Heart right ventricle (tissue), 16 donors: ENCODE results near the gene SCLT1. TPM values are rescaled to one million over a fixed set of nuclear protein-coding genes. Genes with fewer than 3 reads are reported as not detected.

Experiments used
- ATAC-seq, 8 donors: fragments of 200-7000 bp; cut with Tn5 transposase; one replicate each; pipeline ENCODE4 v1.9.1; 2020; ENCODE audit warnings: mild to moderate bottlenecking in 8 of 8, moderate library complexity in 8 of 8, moderate number of reproducible peaks in 1 of 8
- DNase-seq, 2 donors: peaks; one replicate each; pipeline ENCODE4 v3.0.0-alpha.2; 2020
- H3K27ac ChIP-seq, 10 donors: fragments of 200-600 bp; sonication (generic) in 2 of 10; one replicate each; pipeline versions ENCODE4 v1.5.0 to v1.8.0; 2020 to 2022; ENCODE audit warnings: mild to moderate bottlenecking in 3 of 10
- H3K27me3 ChIP-seq, 7 donors: fragments of 200-600 bp; one replicate each; pipeline ENCODE4 v1.8.0; 2021 to 2022; ENCODE audit warnings: mild to moderate bottlenecking in 2 of 7
- H3K36me3 ChIP-seq, 9 donors: fragments of 200-600 bp; sonication (generic) in 1 of 9; one replicate each; pipeline versions ENCODE4 v1.5.0 to v1.8.0; 2020 to 2022; ENCODE audit warnings: mild to moderate bottlenecking in 2 of 9
- H3K4me1 ChIP-seq, 9 donors: fragments of 200-600 bp; sonication (generic) in 1 of 9; one replicate each; pipeline versions ENCODE4 v1.5.0 to v1.8.0; 2020 to 2022; ENCODE audit warnings: mild to moderate bottlenecking in 4 of 9
- H3K4me3 ChIP-seq, 10 donors: fragments of 200-600 bp; sonication (generic) in 2 of 10; one replicate each; pipeline versions ENCODE4 v1.5.0 to v1.8.0; 2020 to 2022; ENCODE audit warnings: mild to moderate bottlenecking in 7 of 10, moderate library complexity in 2 of 10
- H3K9me3 ChIP-seq, 11 donors: fragments of 200-600 bp in 10 of 11; sonication (generic) in 2 of 11; one replicate each; pipeline versions ENCODE4 v1.5.0 to v1.8.0; 2013 to 2022; ENCODE audit warnings: mild to moderate bottlenecking in 2 of 11, control low read depth in 1 of 11, moderate library complexity in 1 of 11
- CTCF ChIP-seq, 9 donors: fragments of 200-600 bp; sonication (generic) in 2 of 9; IDR thresholded peaks; one replicate each; pipeline versions ENCODE4 v1.5.0 to v1.8.0; 2021 to 2022; ENCODE audit warnings: antibody characterized with exemption in 9 of 9, mild to moderate bottlenecking in 5 of 9, moderate library complexity in 1 of 9
- WGBS, 2 donors: extraction: QIAGEN DNeasy Blood & Tissue Kit; methylation state at CpG; one replicate each; pipeline ENCODE4 v1.1.7; 2013; ENCODE audit warnings: inconsistent platforms in 1 of 2; 5-methylcytosine and 5-hydroxymethylcytosine counted together
- intact Hi-C, 10 donors: fragments of 100-400 bp; cut with DNase I; formaldehyde crosslinking; loops; one replicate each; pipeline versions ENCODE4 v1.11.1 to v1.14.2; 2022
- polyA plus RNA-seq, 2 donors: library from polyadenylated mRNA; stranded (reverse); fragments of 200-250 nt; gene quantifications; one replicate each; pipeline ENCODE4 v1.2.3, GENCODE V29; 2013
- total RNA-seq, 10 donors: library from RNA; stranded (reverse); fragmentation: NEBNext Ultra II Directional in 3 of 10; extraction: Animal tissue kit (Norgen Biotek cat#: 25700) in 3 of 10; gene quantifications; one replicate each; pipeline versions ENCODE4 v1.2.1 to v1.2.4, GENCODE V29; 2021 to 2023
- donor health status: Arrhythmogenic right ventricular cardiomyopathy.
- donor health status: ischemic (EF 13 %, LVEDD 7.1; RV severe dilation, severe dysfunction).
- donor health status: healthy with polysubstance abuse.
- donor health status: DM: no; HTN: yes; CAD: no.
- donor health status: DM: no; HTN: no; CAD: no.
- donor health status: ischemic (EF 25% LVEDD 6.9; RV normal size, moderate dysfunction).
- donor health status: ischemic (EF 25% LVEDD 5.7; RV mildly dilated, moderate dysfunction).
- donor health status: healthy.
- donor health status: DM: yes; HTN: yes; CAD: no.
- donor health status: Ischemic cardiomyopathy.
- donor health status: ischemic (EF 35%, LVEDD 5.7; RV mildly dilated, moderate dysfunction).
- donor health status: nonischemic (EF 11% LVEDD 7.7; RV severe dilation, severe dysfunction).
- donor health status: DM: yes; HTN: yes; CAD: no.
- donor health status: PGD.
- donor health status: ischemic (EF 29% LVEDD 5.4; RV normal size, mild dysfunction).
- donor health status: nonischemic (EF 23%, LVEDD 6.1; RV moderate dilation, normal function).

The SCLT1 gene
- total and polyA plus RNA-seq, 12 donors = 3.0 to 12.4 (median 9.9) TPM

GRCh38 chr4:128904821-128905220 lies 188.5 kb downstream of the SCLT1 start:
- Histone ChIP-seq H3K4me1 (peaks cover 0 to 17% (median 0%) of the 10 kb centered on the region in 9 donors), H3K27ac (no peak overlapping the region), H3K36me3 (no peaks in the 10 kb centered on the region), H3K27me3 (no peaks in the 10 kb centered on the region), H3K9me3 (peaks cover 0 to 5% (median 0%) of the 10 kb centered on the region in 11 donors), H3K4me3 (no peak overlapping the region)
- ATAC-seq (peak in 1 of 8 donors; percentile 49), DNase-seq (no peak)
- 71 to 74% methylated on average over 3 of the region's 3 CpGs for WGBS, 2 donors
- intact Hi-C loops = no loop called here
- no peak for TF ChIP-seq CTCF (IDR thresholded peaks at IDR 0.05)

GRCh38 chr4:128880662-128881061 lies 212.7 kb downstream of the SCLT1 start:
- no peak for ATAC-seq
- no peak for DNase-seq
- Histone ChIP-seq H3K9me3 (no peaks in the 10 kb centered on the region), H3K27me3 (no peaks in the 10 kb centered on the region), H3K4me1 (no peaks in the 10 kb centered on the region), H3K27ac (no peak overlapping the region), H3K4me3 (no peak overlapping the region), H3K36me3 (peaks cover 0 to 5% (median 0%) of the 10 kb centered on the region in 9 donors)
- intact Hi-C loops = no loop called here
- WGBS, 2 donors = 86 to 94% methylated on average over 4 of the region's 4 CpGs
- TF ChIP-seq CTCF (IDR thresholded peaks at IDR 0.05) = no peak

- TF ChIP-seq CTCF (IDR thresholded peaks at IDR 0.05) = no peak
- Histone ChIP-seq H3K4me1 (no peaks in the 10 kb centered on the region), H3K9me3 (no peaks in the 10 kb centered on the region), H3K27ac (no peak overlapping the region), H3K36me3 (peaks cover 0 to 12% (median 0%) of the 10 kb centered on the region in 9 donors), H3K27me3 (no peaks in the 10 kb centered on the region), H3K4me3 (no peak overlapping the region)
- intact Hi-C loops = no loop called here
- 77 to 85% methylated on average over 2 of the region's 2 CpGs for WGBS, 2 donors
- ATAC-seq (no peak), DNase-seq (no peak)
Observed at GRCh38 chr4:128879971-128880370, 213.4 kb downstream of the SCLT1 start.

GRCh38 chr4:128879283-128879682 lies 214.1 kb downstream of the SCLT1 start:
- intact Hi-C loops = no loop called here
- DNase-seq (no peak), ATAC-seq (peak in 1 of 8 donors; percentile 22)
- Histone ChIP-seq H3K27me3 (no peaks in the 10 kb centered on the region), H3K36me3 (peaks cover 0 to 19% (median 0%) of the 10 kb centered on the region in 9 donors), H3K4me1 (no peaks in the 10 kb centered on the region), H3K4me3 (no peak overlapping the region), H3K9me3 (no peaks in the 10 kb centered on the region), H3K27ac (no peak overlapping the region)
- WGBS, 2 donors = 85 to 86% methylated on average over 2 of the region's 2 CpGs
- TF ChIP-seq CTCF (IDR thresholded peaks at IDR 0.05) = no peak
